Upper lobe of right lung (tissue), 1 donor: Measurements from ENCODE around the gene IL18R1. TPM values are rescaled to one million over a fixed set of nuclear protein-coding genes. Genes with fewer than 3 reads are reported as not detected.

Source experiments
- ATAC-seq: fragments of 200-7000 bp; cut with Tn5 transposase; one replicate; pipeline ENCODE4 v1.9.1; 2020; ENCODE audit warnings: mild to moderate bottlenecking, moderate library complexity
- DNase-seq: peaks from one replicate; pipeline ENCODE4 v3.0.0-alpha.2; 2020
- H3K27ac ChIP-seq: fragments of 200-600 bp; one replicate; pipeline ENCODE4 v1.8.0; 2022
- H3K27me3 ChIP-seq: fragments of 200-600 bp; one replicate; pipeline ENCODE4 v1.8.0; 2022; ENCODE audit warnings: mild to moderate bottlenecking
- H3K36me3 ChIP-seq: fragments of 200-600 bp; one replicate; pipeline ENCODE4 v1.8.0; 2022
- H3K4me1 ChIP-seq: fragments of 200-600 bp; one replicate; pipeline ENCODE4 v1.8.0; 2022
- H3K4me3 ChIP-seq: fragments of 200-600 bp; one replicate; pipeline ENCODE4 v1.8.0; 2022; ENCODE audit warnings: mild to moderate bottlenecking
- H3K9me3 ChIP-seq: fragments of 200-600 bp; one replicate; pipeline ENCODE4 v1.8.0; 2022
- CTCF ChIP-seq: fragments of 200-600 bp; IDR thresholded peaks from one replicate; pipeline ENCODE4 v1.8.0; 2022; ENCODE audit warnings: antibody characterized with exemption
- intact Hi-C: fragments of 100-400 bp; cut with DNase I; formaldehyde crosslinking; loops from one replicate; pipeline ENCODE4 v1.11.0; 2022
- total RNA-seq: library from RNA; stranded (reverse); fragmentation: NEBNext Ultra II Directional; extraction: Animal tissue kit (Norgen Biotek cat#: 25700); gene quantifications from one replicate; pipeline ENCODE4 v1.2.1, GENCODE V29; 2021
- donor health status: DM: no; HTN: yes; CAD: no; lungs with severe emphysema.

IL18R1 gene
- total RNA-seq, 1 donor from 2014 or later = 26.5 TPM

GRCh38 chr2:102367331-102367971 is 11.9 kb downstream of the IL18R1 start:
- H3K9me3 ChIP-seq = no peaks in the 10 kb centered on the region
- ATAC-seq = peak; percentile 23
- no peak for DNase-seq
- TF ChIP-seq CTCF = no peak
- peaks cover 8% of the 10 kb centered on the region for H3K36me3 ChIP-seq
- no peaks in the 10 kb centered on the region for H3K27me3 ChIP-seq
- intact Hi-C loops = no loop called here
- H3K4me1 ChIP-seq = no peaks in the 10 kb centered on the region
- no peak overlapping the region for H3K4me3 ChIP-seq
- H3K27ac ChIP-seq = no peak overlapping the region

GRCh38 chr2:102368461-102369109 is 13.0 kb downstream of the IL18R1 start:
- H3K27me3 ChIP-seq = no peaks in the 10 kb centered on the region
- no peak overlapping the region for H3K4me3 ChIP-seq
- H3K27ac ChIP-seq = no peak overlapping the region
- intact Hi-C loops = no loop called here
- peaks cover under 1% of the 10 kb centered on the region for H3K36me3 ChIP-seq
- no peak for ATAC-seq
- H3K9me3 ChIP-seq = no peaks in the 10 kb centered on the region
- no peak for DNase-seq
- no peaks in the 10 kb centered on the region for H3K4me1 ChIP-seq
- TF ChIP-seq CTCF = no peak

- ATAC-seq (no peak), DNase-seq (no peak)
- Histone ChIP-seq H3K27me3 (no peaks in the 10 kb centered on the region), H3K36me3 (no peaks in the 10 kb centered on the region), H3K27ac (no peak overlapping the region), H3K4me3 (no peak overlapping the region), H3K4me1 (no peaks in the 10 kb centered on the region), H3K9me3 (no peaks in the 10 kb centered on the region)
- intact Hi-C loops = no loop called here
- TF ChIP-seq CTCF = no peak
Measured at GRCh38 chr2:102369866-102370265, 14.3 kb downstream of the IL18R1 start.

GRCh38 chr2:102376052-102376591 is 20.5 kb downstream of the IL18R1 start:
- no peaks in the 10 kb centered on the region for H3K27me3 ChIP-seq
- H3K4me1 ChIP-seq = no peaks in the 10 kb centered on the region
- intact Hi-C loops = no loop called here
- no peak for DNase-seq
- TF ChIP-seq CTCF = no peak
- no peak overlapping the region for H3K4me3 ChIP-seq
- H3K27ac ChIP-seq = no peak overlapping the region
- H3K36me3 ChIP-seq = no peaks in the 10 kb centered on the region
- no peaks in the 10 kb centered on the region for H3K9me3 ChIP-seq
- ATAC-seq = no peak

GRCh38 chr2:102383722-102384121 is 28.1 kb downstream of the IL18R1 start:
- intact Hi-C loops = no loop called here

More at GRCh38 chr2:102383722-102384121, 28.1 kb downstream of the IL18R1 start:
- H3K9me3 ChIP-seq = peaks cover 9% of the 10 kb centered on the region
- no peaks in the 10 kb centered on the region for H3K36me3 ChIP-seq
- H3K4me1 ChIP-seq = no peaks in the 10 kb centered on the region
- no peak for DNase-seq
- H3K27ac ChIP-seq = no peak overlapping the region
- no peak overlapping the region for H3K4me3 ChIP-seq
- TF ChIP-seq CTCF = no peak
- H3K27me3 ChIP-seq = no peaks in the 10 kb centered on the region
- ATAC-seq = no peak
